HEK293 (cell line): ENCODE data around the gene BCAS3.

ENCODE experiments used
- ZNF600 ChIP-seq: fragments of 450-650 bp; formaldehyde crosslinking; IDR thresholded peaks from 2 replicates; pipeline ENCODE4 v1.5.1; 2016; ENCODE audit warnings: missing biosample characterization, missing genetic modification characterization
- ZNF707 ChIP-seq: fragments of 450-650 bp; formaldehyde crosslinking; IDR thresholded peaks from 2 replicates; pipeline ENCODE4 v1.5.1; 2016; ENCODE audit warnings: missing biosample characterization, missing genetic modification characterization
- TF ChIP-seq, protein P1 (sequence below): fragments of 450-650 bp; formaldehyde crosslinking; IDR thresholded peaks from 2 replicates; pipeline ENCODE4 v1.5.1; 2016; ENCODE audit warnings: missing biosample characterization, missing genetic modification characterization

DNA sequence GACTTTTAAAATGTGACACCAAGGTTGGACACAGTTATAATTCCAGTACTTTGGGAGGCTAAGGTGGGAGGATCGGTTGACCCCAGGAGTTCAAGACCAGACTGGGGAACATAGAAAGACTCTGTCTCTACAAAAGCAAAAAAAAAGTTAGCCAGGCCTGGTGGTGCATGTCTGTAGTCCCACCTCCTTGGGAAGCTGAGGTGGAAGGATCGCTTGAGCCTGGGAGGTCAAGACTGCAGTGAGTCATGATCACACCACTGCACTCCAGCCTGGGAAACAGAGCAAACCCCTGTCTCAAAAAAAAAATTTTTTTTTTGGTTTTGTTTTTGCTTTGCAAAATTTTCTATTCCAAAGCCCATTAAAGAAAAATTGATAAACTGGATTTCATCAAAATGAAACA lies 281.4 kb downstream of the BCAS3 start:
- TF ChIP-seq ZNF600 (tag by site-specific recombination), result no peak
- TF ChIP-seq, protein P1, sequence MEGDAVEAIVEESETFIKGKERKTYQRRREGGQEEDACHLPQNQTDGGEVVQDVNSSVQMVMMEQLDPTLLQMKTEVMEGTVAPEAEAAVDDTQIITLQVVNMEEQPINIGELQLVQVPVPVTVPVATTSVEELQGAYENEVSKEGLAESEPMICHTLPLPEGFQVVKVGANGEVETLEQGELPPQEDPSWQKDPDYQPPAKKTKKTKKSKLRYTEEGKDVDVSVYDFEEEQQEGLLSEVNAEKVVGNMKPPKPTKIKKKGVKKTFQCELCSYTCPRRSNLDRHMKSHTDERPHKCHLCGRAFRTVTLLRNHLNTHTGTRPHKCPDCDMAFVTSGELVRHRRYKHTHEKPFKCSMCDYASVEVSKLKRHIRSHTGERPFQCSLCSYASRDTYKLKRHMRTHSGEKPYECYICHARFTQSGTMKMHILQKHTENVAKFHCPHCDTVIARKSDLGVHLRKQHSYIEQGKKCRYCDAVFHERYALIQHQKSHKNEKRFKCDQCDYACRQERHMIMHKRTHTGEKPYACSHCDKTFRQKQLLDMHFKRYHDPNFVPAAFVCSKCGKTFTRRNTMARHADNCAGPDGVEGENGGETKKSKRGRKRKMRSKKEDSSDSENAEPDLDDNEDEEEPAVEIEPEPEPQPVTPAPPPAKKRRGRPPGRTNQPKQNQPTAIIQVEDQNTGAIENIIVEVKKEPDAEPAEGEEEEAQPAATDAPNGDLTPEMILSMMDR (tag by site-specific recombination), result no peak
- TF ChIP-seq ZNF707 (tag by site-specific recombination), result no peak
